GM12865 (cell line): Measurements from ENCODE around the gene CD14.
"Not testable (repeated sequence)": the region's sequence is repeated elsewhere in the genome, so short reads cannot be mapped to it uniquely, and the experiment has no call there.

Experiments used
- DNase-seq: peaks from one replicate; pipeline ENCODE4 v3.0.0; 2010; ENCODE audit warnings: low read depth
- H3K4me3 ChIP-seq: 2 replicates; pipeline ENCODE4 v1.5.1; 2011; ENCODE audit warnings: mild to moderate bottlenecking, low read depth, low read length, control low read depth
- CTCF ChIP-seq: IDR thresholded peaks from 2 replicates; pipeline ENCODE4 v1.5.1; 2011; ENCODE audit warnings: low read length, control low read depth, low read depth, inconsistent platforms; ENCODE audit not compliant: insufficient read depth; ENCODE audit errors: missing control alignments

CD14 gene

DNA sequence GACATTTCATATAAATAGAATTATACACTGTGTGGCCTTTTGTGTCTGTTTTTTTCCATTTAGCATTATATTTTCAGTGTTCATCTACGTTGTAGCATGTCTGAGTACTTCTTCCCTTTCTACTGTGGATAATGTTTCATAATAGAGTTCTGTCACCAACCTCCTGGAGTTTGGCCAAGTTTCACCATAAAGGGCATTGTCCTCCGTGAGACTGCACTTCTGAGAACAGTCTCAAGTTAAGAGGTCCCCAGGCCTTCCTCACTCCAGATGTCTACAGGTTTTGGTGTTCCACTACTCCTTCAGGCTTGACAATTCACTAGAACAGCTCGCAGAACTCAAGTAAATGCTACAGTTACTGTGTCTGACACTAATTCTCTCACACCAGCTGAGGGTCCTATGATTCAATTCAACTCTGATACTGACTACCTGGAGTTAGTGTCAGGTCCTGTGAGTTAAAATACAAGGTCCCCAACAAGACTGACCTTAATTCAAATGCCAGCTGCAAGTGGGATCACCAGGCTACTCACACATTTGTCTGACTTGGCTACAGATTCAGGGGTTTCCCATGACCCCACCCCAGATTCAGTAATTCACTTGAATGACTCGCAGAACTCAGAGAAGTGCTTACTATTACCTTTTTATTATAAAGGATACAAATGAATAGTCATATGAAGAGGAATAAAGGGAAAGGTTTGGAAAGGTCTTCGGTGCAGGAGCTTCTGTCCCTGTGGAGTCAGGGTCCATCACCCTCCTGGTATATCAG, 37.3 kb downstream of the CD14 start:
- TF ChIP-seq CTCF = no peak
- peak; percentile 7 for DNase-seq
- H3K4me3 ChIP-seq = no peak overlapping the region

- no peak overlapping the region for H3K4me3 ChIP-seq
- DNase-seq = no peak
- TF ChIP-seq CTCF = no peak
Observed at GRCh38 chr5:140594169-140594568, 38.8 kb downstream of the CD14 start.

- DNase-seq, H3K4me3 ChIP-seq: not testable (repeated sequence)
Observed at GRCh38 chr5:140593070-140593469, 39.9 kb downstream of the CD14 start.

- DNase-seq = no peak
- no peak for TF ChIP-seq CTCF
- H3K4me3 ChIP-seq = no peak overlapping the region
Observed at GRCh38 chr5:140591747-140592372, 41.1 kb downstream of the CD14 start.

DNA sequence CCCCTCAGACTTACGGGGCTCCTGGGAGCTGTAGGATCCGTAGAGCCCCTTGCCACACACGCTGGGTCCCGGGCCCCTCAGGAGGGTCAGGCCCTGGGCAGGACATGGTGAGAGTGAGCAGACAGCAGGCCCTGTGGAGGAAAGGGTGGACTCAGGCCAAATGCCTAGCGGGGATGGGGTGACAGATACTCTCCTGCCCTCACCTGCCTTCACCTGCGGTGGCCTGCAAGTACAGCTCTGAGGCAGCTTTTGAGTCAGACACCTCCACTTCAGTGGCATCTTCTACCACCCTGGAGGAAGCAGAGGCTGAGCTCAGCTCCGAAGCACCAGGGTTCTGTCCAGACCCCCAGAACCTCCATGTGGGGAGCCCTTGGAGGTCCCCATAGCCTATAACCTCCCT, 42.1 kb downstream of the CD14 start:
- no peak for TF ChIP-seq CTCF
- DNase-seq = no peak
- no peak overlapping the region for H3K4me3 ChIP-seq

- DNase-seq = no peak
- H3K4me3 ChIP-seq = no peak overlapping the region
- TF ChIP-seq CTCF = no peak
Observed at GRCh38 chr5:140588311-140589070, 44.5 kb downstream of the CD14 start.

DNA sequence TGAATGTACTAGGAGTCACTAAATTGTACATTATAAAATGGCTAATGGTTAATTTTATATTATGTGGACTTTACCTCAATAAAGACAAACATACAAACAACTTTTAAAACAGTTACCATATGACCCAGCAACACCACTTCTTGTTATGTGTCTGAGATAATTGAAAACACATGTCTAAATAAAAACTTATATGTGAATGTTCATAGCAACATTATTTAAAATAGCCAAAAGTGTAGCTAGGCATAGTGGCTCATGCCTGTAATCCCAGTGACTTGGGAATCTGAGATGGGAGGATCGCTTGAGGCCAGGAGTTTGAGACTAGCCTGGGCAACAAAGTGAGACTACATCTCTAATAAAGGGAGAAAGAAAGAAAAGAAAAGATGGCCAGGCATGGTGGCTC, 45.5 kb downstream of the CD14 start:
- H3K4me3 ChIP-seq = no peak overlapping the region
- TF ChIP-seq CTCF = no peak
- no peak for DNase-seq
